NCI-H2196 treated with DMSO at 0.1 percent for 48 hours (cell line): ENCODE data around the gene ARPC5L.

Experiments used
- DNase-seq: peaks from one replicate; lab custom pipeline; 2025; ENCODE audit not compliant: unreplicated experiment; lab: John Stamatoyannopoulos, UW

ARPC5L gene

GRCh38 chr9:124863371-124863871 is 1.5 kb downstream of the ARPC5L start:
- DNase-seq, result no peak

DNA sequence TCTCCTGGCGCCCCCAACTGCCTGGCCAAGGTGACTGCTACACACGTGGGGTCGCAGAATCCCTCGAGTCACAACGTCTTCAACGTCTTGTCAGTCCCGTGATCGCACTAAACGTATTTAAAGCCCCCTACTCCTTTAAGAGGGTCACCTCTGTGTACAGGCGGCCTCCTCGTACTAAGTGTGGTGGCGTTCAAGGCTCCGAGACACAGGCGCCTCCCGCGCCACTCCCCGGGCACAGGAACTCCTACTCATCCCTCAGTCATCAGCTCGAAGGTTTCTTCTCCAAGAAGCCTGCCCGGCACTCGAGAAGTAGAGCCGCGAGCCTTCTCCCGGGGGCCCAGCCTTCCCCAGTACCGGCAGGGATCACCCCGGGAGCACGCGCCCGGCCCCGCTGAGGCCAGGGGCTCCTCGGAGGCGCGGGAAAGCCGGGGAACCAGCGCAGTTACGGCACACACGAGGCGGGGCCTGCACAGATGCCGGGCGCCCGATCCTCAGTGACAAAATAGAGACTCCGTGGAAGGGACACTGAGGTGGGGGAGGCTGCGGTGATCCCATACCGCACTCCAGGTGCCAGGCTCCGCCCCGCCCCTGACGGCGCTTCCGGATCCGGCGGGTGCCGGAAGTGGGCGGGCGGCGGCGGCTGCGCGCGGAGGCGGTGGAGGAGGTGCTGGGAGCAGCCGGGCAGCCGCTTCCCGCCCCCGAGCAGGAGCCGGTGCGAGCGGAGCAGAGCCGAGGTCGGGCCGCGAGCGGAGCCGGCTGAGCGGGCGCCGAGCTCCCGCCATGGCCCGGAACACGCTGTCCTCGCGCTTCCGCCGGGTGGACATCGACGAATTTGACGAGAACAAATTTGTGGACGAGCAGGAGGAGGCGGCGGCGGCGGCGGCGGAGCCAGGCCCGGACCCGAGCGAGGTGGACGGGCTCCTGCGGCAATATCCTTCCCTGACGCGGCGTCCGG is 6.9 kb downstream of the ARPC5L start:
- peak; percentile 69 for DNase-seq

DNA sequence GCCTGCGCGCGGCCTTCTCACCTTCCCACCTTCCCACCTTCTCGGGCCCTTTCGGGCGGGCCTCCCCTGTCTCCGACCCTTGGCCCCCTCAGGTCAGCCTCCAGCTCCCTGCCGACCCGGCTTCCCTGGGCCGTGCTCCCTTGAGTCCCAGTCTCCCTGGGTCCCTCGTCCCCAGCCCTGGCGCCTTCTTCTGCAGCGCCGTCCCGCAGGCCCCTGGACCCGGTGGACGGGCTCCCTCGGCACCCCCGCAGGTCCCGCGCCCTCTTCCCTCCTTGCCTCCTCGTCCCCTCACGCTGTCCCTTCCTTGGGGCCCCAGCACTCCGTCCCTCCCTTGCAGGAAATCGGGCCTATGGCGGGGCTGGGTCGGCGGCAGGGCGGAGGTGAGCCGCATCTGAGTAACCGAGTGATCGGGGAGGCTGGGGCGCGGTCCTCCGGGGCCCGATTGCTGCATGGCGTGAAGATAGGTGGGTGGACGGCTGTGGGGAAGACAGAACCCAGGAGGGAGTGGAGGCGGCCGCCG is 7.6 kb downstream of the ARPC5L start:
- no peak for DNase-seq

DNA sequence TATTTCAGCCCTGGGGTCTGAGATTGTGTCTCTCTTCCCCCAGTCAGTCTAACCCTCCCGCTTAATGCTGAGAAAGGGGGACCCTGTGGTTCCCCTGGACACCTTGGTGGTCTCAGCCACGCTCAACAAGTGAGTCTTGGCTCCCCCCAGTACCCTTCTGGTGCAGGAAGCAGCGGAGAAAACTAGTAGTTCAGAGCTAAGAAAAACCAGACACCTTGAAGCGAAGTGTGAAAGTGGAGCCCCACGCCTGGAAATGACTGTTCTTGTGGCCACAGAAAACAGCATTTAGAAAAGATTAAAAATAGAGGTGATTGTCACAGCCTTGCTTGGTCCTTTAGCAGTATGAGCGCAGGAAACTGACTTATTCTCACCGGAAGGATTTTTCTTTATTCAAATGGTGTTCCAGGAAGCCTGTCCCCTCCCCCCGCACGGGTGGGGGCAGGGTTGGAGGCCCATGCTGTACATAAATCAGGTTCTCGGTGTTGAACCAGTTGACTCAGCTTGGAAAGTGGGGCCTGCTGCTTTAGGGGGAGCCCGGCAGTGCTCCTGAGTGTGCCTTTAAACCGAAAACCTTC is 8.1 kb downstream of the ARPC5L start:
- DNase-seq, result no peak

DNA sequence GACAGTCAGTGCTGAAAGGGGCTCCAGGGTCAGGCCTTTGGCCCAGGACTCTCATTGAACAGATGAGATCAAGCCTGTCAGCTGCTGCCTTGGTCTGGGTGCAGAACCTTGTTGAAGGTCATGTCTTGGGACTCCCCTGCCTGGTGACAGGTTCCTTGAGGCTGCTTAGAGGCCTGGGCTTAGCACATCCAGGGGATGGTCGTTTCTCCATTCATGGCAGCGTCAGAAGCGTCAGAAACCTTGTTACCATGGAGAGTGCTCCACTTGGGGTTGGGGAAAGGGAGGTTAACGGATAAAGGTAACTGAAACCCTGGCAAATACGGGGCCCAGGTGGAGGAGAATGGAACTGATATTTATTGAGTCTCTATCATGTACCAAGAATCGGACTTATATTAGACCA is 8.8 kb downstream of the ARPC5L start:
- DNase-seq, result no peak

DNA sequence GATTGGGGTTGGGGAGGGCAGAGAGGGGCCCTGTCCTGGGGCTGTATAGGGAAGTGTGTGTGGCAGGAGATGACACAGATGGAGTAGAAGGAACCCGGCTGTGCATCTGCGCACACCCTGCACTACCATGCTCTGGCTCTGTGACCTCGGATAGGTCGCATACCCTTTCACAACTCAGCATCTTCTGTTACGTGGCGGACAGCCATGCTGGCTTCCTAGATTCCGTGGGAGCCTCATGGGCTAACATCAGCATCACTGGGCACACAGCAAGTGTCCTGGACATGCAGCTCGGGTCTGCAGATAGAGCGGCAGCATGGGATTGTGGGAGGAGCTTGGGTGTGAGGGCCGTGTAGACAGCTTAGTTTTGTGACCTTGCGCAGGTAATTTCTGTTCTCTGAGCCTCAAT is 9.2 kb downstream of the ARPC5L start:
- DNase-seq, result no peak

- DNase-seq, result no peak
These were observed 11.7 kb downstream of the ARPC5L start for GRCh38 chr9:124873664-124874063.

DNA sequence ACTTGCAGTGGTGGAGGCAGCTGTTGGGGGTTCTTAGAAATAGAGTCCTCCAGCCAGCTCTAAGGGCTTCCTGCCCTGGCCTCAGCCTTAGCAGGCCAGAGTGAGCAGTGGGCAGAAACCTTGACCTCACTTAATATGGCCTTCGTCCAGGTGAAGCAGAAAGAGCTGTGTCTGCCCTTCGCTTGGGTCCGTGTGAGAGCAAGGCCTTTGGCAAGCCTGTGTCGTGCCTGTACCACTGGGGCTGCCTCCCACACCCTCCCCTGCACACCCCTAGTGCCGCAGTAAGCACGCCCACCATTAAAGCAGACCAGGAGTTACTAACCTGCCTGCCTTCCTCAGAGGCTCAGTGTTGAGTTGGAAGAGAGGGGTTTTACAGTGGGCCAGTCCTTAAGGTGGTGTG is 13.6 kb downstream of the ARPC5L start:
- DNase-seq, result no peak

- DNase-seq, result no peak
These were observed 15.3 kb downstream of the ARPC5L start for GRCh38 chr9:124877021-124877782.

GRCh38 chr9:124878021-124878420 is 16.1 kb downstream of the ARPC5L start:
- no peak for DNase-seq

DNA sequence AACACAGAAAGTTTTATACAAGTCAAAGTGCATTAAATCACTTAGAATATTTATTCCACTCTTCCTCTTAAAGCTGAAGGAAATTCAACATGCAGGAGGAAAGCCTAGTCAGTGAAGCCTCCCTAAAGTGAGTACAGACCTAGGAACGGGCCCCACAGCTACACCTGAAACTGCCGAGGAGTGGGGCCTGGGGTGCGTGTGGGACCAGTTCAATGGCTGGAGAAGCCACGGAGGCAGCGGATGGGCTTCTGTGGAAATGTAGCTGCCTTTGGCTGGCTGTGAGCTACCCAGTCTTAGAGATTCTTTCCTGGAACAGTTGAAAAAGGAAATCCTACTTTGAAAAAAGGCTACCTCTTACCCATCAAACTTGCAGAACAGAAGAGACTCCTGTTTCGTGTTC is 16.6 kb downstream of the ARPC5L start:
- DNase-seq, result no peak

DNA sequence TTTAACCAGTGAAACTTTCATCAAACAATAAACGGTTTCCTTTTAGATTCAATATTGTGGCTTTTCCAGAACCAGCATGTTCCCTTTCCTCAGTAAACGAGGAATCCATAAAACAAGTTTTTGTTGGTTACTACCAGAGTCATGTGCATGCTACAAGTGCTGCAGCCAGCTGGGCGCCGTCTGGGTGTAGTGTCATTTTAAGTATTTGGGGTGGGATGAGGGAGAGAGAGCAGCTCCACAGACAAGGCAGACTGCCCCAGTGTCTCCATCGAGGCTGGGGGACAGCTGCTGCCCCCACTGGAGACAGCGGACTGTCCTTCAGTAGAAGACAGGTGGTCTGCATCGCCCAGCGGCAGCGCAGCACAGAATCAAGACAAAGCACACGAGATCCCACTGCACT is 17.3 kb downstream of the ARPC5L start:
- no peak for DNase-seq

DNA sequence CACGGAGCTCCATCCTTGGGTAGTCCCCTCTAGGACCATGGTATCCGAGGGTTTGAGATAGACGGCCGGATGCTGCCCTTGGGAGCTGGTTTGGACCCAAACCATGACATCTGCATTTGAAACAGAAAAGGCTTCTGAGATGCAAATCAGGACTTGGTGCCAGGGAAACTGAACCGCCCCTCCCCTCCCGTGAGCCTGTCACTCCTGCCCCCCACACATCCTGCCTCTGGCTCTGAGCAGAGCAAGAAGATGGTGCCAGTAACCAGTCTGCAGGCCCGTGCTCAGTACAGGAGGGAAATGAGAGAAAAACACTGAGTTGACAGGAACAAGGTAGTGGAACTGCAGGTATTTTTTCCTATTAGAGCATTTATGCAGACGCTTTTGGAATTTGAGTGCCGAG is 18.6 kb downstream of the ARPC5L start:
- no peak for DNase-seq

GRCh38 chr9:124881138-124881743 is 19.3 kb downstream of the ARPC5L start:
- no peak for DNase-seq

- DNase-seq, result no peak
These were observed 20.3 kb downstream of the ARPC5L start for GRCh38 chr9:124882231-124882630.

- no peak for DNase-seq
These were observed 22.4 kb downstream of the ARPC5L start for GRCh38 chr9:124884376-124884775.

- no peak for DNase-seq
These were observed 23.6 kb downstream of the ARPC5L start for GRCh38 chr9:124885551-124885950.

GRCh38 chr9:124886461-124886860 is 24.5 kb downstream of the ARPC5L start:
- DNase-seq, result no peak

DNA sequence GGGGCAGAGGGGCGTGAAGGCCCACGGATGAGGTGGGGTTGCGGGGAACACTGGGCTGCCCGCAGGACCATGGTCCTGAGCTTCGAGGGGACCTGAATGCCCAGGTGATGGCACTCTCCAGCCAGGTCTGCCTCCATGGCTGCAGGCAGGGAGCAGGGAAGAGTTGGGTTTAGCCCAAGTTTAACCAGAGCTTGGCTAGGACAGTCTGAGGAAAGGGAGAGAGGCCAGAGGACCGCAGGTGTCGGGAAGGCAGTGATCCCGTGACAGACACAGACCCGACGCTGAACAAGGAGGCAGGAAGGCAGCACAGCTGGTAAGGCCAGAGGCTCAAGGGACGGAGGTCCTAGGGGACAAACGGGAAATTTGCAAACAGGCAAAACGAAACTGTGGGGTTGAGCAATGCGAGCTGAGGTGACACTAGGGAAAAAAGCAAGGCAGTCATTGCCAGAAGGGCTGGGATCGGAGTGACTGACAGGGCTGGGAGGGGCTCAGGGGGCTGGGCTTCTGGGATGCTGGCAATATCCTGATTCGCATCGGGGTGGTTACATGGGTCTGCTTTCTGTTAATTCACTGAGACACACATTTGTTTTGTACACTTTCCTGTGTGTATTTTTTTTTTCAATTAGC is 25.0 kb downstream of the ARPC5L start:
- no peak for DNase-seq

DNA sequence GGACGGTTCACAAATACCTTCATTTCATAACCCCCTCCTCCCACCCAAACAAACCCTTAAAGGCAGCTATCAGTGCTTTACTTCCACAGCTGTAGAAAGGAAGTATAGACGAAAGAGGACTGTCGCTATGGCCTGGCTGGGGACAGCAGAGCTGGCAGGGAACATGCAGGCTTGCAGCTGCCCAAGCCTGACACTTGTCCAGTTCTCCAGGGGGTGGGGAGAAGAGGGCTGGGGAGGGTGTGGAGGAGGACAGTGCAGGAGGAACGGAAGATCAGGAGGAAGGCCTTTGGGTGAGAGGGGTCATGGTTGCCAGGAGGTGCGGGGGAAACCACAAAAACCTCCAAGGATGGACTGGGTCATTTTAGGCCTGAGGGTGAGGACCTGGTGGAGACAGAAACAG is 25.9 kb downstream of the ARPC5L start:
- DNase-seq, result no peak

- no peak for DNase-seq
These were observed 27.1 kb downstream of the ARPC5L start for GRCh38 chr9:124889006-124889405.
